Skin epidermis (tissue), 12 donors: ENCODE measurements around the gene MRPL38.
"Not testable (repeated sequence)": the region's sequence is repeated elsewhere in the genome, so short reads cannot be mapped to it uniquely, and the experiment has no call there.

ENCODE experiments used
- H3K27ac ChIP-seq, 21 experiments: fragments of 200-600 bp; sonication (generic) in 11 of 21; one replicate each; pipeline ENCODE4 v1.5.0; 2020; ENCODE audit warnings: mild to moderate bottlenecking in 3 of 21, inconsistent platforms in 2 of 21, moderate library complexity in 2 of 21
- H3K4me3 ChIP-seq, 7 experiments: fragments of 200-600 bp; sonication (generic) in 2 of 7; one replicate each; pipeline ENCODE4 v1.5.0; 2020; ENCODE audit warnings: inconsistent platforms in 2 of 7, mild to moderate bottlenecking in 2 of 7, moderate library complexity in 1 of 7

The MRPL38 gene

GRCh38 chr17:75864448-75864871 is 40.2 kb downstream of the MRPL38 start:
- Histone ChIP-seq H3K4me3 (no peak overlapping the region), H3K27ac (peak overlapping the region in 18 of 21 experiments; percentile 11 to 78 (median 64))

GRCh38 chr17:75861927-75862317 is 42.8 kb downstream of the MRPL38 start:
- H3K4me3 ChIP-seq: no peak overlapping the region
- H3K27ac ChIP-seq: peak overlapping the region in 8 of 21 experiments; percentile 20 to 69 (median 43)

- H3K4me3 ChIP-seq: not testable (repeated sequence)
- peak overlapping the region in 14 of 21 experiments; percentile 32 to 78 (median 55) for H3K27ac ChIP-seq
These were observed 45.3 kb downstream of the MRPL38 start for GRCh38 chr17:75859358-75859757.

GRCh38 chr17:75856062-75856756 is 48.5 kb downstream of the MRPL38 start:
- peak overlapping the region; percentile 82 to 100 (median 96) for H3K27ac ChIP-seq
- peak overlapping the region; percentile 56 to 95 (median 87) for H3K4me3 ChIP-seq

- peak within 1 kb of the TSS; percentile 56 to 95 (median 87) for H3K4me3 ChIP-seq
- peak within 1 kb of the TSS; percentile 82 to 100 (median 96) for H3K27ac ChIP-seq
These were observed 49.2 kb downstream of the MRPL38 start, which contains the start of gene WBP2 for GRCh38 chr17:75855310-75856061. TSS of gene WBP2 (minus strand) at chr17:75855335. CDS start at chr17:75855297, 38 bp downstream.

GRCh38 chr17:75854881-75855309 is 49.8 kb downstream of the MRPL38 start:
- H3K27ac ChIP-seq: peak overlapping the region in 20 of 21 experiments; percentile 79 to 100 (median 94)
- H3K4me3 ChIP-seq: peak overlapping the region; percentile 56 to 95 (median 87)

GRCh38 chr17:75854101-75854748 is 50.5 kb downstream of the MRPL38 start:
- Histone ChIP-seq H3K4me3 (peak overlapping the region; percentile 56 to 95 (median 87)), H3K27ac (peak overlapping the region in 19 of 21 experiments; percentile 79 to 100 (median 94))

- H3K4me3 ChIP-seq: no peak overlapping the region
- peak overlapping the region in 13 of 21 experiments; percentile 14 to 99 (median 94) for H3K27ac ChIP-seq
These were observed 51.3 kb downstream of the MRPL38 start for GRCh38 chr17:75853433-75853832.

GRCh38 chr17:75851693-75851991 is 53.0 kb downstream of the MRPL38 start:
- peak overlapping the region in 3 of 21 experiments; percentile 0 to 25 (median 17) for H3K27ac ChIP-seq
- not testable (repeated sequence) for H3K4me3 ChIP-seq

GRCh38 chr17:75850928-75851692 is 53.6 kb downstream of the MRPL38 start:
- H3K27ac ChIP-seq: peak overlapping the region in 4 of 21 experiments; percentile 17 to 46 (median 26)

GRCh38 chr17:75849724-75850123 is 55.0 kb downstream of the MRPL38 start:
- Histone ChIP-seq H3K4me3 (no peak overlapping the region), H3K27ac (peak overlapping the region in 7 of 21 experiments; percentile 0 to 69 (median 48))

More at GRCh38 chr17:75850928-75851692, 53.6 kb downstream of the MRPL38 start:
- no peak overlapping the region for H3K4me3 ChIP-seq

GRCh38 chr17:75849279-75849646 is 55.4 kb downstream of the MRPL38 start:
- Histone ChIP-seq H3K4me3 (no peak overlapping the region), H3K27ac (peak overlapping the region in 17 of 21 experiments; percentile 0 to 69 (median 46))
